GM12874 (cell line): ENCODE data around the gene HMCES.
A peak's percentile ranks its signal among the peaks of the same experiment; 100 is the strongest.

ENCODE experiments used
- CTCF ChIP-seq: IDR thresholded peaks from 2 replicates; pipeline ENCODE4 v1.5.1; 2011; ENCODE audit warnings: low read depth, mild to moderate bottlenecking, control low read depth, low read length, moderate library complexity; ENCODE audit not compliant: insufficient read depth

Gene HMCES

GRCh38 chr3:129235344-129235917 is 43.2 kb upstream of the HMCES start:
- TF ChIP-seq CTCF: no peak

- TF ChIP-seq CTCF: no peak
Observed at GRCh38 chr3:129238945-129239705, 39.5 kb upstream of the HMCES start.

- no peak for TF ChIP-seq CTCF
Observed at GRCh38 chr3:129239991-129240390, 38.7 kb upstream of the HMCES start.

- no peak for TF ChIP-seq CTCF
Observed at GRCh38 chr3:129240436-129240835, 38.2 kb upstream of the HMCES start.

GRCh38 chr3:129245141-129245540 is 33.5 kb upstream of the HMCES start:
- TF ChIP-seq CTCF: no peak

- peak; percentile 85 for TF ChIP-seq CTCF
Observed at GRCh38 chr3:129245641-129246306, 32.9 kb upstream of the HMCES start.

GRCh38 chr3:129246636-129247035 is 32.0 kb upstream of the HMCES start:
- TF ChIP-seq CTCF: no peak
